Skeletal muscle satellite cell (primary cell): ENCODE measurements around the gene NFATC2.

Source experiments
- H3K27me3 ChIP-seq: 2 replicates; pipeline ENCODE4 v1.7.0; 2013; ENCODE audit warnings: low read length; ENCODE audit not compliant: control insufficient read depth, insufficient read depth
- H3K36me3 ChIP-seq: 2 replicates; pipeline ENCODE4 v1.7.0; 2013; ENCODE audit warnings: mild to moderate bottlenecking, control low read depth, low read length; ENCODE audit not compliant: insufficient read depth
- H3K4me1 ChIP-seq: 2 replicates; pipeline ENCODE4 v1.7.0; 2013; ENCODE audit warnings: low read length; ENCODE audit not compliant: control insufficient read depth, insufficient read depth
- H3K4me2 ChIP-seq: 2 replicates; pipeline ENCODE4 v1.7.0; 2013; ENCODE audit warnings: mild to moderate bottlenecking, low read length
- H3K4me3 ChIP-seq: 2 replicates; pipeline ENCODE4 v1.7.0; 2013; ENCODE audit warnings: low read length
- H3K9ac ChIP-seq: 2 replicates; pipeline ENCODE4 v1.7.0; 2013; ENCODE audit warnings: mild to moderate bottlenecking, low read depth, low read length, moderate library complexity
- H3K9me3 ChIP-seq: replicated peaks from 2 replicates; pipeline ENCODE4 v1.7.0; 2013; ENCODE audit warnings: mild to moderate bottlenecking, control low read depth, low read length

The NFATC2 gene

DNA sequence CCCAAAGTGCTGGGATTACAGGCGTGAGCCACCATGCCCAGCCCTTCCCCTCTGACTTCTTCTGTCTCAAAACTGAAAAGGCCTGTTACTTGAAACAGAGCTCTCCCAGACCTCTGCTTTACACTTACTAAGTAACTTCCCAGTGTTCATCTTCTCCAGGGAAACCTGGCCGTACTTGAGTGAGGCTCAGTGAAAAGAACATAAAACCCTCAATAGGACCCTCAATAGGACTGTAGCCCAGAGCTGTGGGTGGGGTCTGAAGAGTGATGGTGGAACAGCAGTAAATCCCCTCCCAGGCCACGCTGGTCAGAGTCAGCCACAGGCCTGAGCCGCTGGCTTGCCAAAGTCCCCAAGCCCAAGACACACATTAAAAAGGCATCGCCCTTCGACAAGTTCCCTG is 145.4 kb downstream of the NFATC2 start:
- Histone ChIP-seq H3K27me3 (peaks cover 8% of the 10 kb centered on the region), H3K36me3 (no peaks in the 10 kb centered on the region), H3K9me3 (no peaks in the 10 kb centered on the region), H3K4me1 (no peaks in the 10 kb centered on the region), H3K4me2 (no peak overlapping the region), H3K4me3 (no peak overlapping the region), H3K9ac (no peak overlapping the region)

DNA sequence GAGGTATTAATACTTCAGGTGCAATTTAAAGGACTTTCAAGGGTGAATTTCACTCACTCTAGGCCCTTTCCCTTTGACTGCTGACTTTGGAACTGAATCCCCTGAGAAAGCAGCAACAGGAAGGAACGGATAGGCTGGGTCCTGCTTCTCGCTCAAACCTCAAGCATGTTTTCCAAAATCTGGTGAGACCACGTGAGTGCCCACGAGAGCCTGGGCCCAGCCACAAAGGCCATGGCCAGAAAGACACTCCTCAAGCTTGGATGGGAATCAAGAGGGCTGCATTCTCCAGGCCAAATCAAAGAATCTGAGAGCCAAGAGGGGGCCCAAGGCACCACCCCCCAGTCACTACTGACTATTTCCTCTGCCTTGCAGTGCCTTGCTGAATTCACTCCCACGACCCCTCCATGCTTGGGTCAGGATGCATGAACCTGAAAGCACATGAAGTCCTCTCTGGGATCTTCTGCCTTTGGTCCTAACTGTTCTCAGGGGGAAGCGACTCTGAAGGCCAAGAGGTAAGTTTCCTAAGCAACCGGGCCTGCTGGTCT is 146.1 kb downstream of the NFATC2 start:
- H3K27me3 ChIP-seq: peaks cover 8% of the 10 kb centered on the region
- H3K4me1 ChIP-seq: no peaks in the 10 kb centered on the region

DNA sequence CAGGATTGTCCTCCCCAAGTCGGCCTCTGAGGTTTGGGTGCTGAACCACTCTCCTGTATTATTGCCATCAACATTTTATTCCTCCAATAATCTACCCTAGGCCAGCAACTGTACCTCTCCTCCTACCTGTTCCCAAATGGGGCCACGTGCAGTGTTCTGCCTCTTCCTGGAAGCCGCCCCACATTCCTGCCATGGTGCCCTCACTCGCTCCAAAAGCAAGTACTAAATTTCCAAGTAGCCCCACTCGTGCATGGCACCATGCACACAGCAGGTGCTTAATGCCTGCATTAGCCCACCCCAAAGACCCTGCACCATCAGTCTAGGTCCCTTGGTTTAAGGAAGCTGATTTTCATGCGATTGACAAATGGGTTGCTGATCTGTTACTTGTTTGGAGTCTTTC is 147.8 kb downstream of the NFATC2 start:
- Histone ChIP-seq H3K9ac (no peak overlapping the region), H3K4me1 (no peaks in the 10 kb centered on the region), H3K4me3 (no peak overlapping the region), H3K36me3 (no peaks in the 10 kb centered on the region), H3K4me2 (no peak overlapping the region), H3K9me3 (no peaks in the 10 kb centered on the region), H3K27me3 (peaks cover 8% of the 10 kb centered on the region)

More for the DNA sequence above, 146.1 kb downstream of the NFATC2 start:
- Histone ChIP-seq H3K9ac (no peak overlapping the region), H3K4me2 (no peak overlapping the region), H3K36me3 (no peaks in the 10 kb centered on the region), H3K9me3 (no peaks in the 10 kb centered on the region), H3K4me3 (no peak overlapping the region)

DNA sequence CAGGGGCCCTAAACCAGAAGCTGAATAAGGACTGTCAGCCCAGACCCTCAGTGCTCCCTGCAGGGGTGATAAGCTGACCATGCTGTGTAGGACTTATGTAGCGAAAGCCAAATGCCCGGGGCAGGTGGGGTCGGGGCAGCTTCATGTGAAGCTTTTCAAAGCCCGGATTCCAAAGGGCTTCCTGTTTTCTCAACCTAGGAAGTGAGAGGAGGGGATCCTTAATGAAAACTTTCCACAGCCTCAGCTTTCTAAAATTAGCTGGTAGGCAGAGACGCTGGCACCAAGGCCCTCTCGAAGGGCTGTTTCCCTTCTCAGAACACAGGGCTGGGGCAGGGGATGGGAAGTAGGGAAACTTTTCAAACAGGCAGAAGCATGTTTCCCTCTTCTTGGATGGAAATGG is 148.9 kb downstream of the NFATC2 start:
- Histone ChIP-seq H3K4me1 (peaks cover 7% of the 10 kb centered on the region), H3K4me2 (no peak overlapping the region), H3K4me3 (no peak overlapping the region), H3K36me3 (no peaks in the 10 kb centered on the region), H3K9ac (no peak overlapping the region), H3K27me3 (peaks cover 8% of the 10 kb centered on the region), H3K9me3 (no peaks in the 10 kb centered on the region)

DNA sequence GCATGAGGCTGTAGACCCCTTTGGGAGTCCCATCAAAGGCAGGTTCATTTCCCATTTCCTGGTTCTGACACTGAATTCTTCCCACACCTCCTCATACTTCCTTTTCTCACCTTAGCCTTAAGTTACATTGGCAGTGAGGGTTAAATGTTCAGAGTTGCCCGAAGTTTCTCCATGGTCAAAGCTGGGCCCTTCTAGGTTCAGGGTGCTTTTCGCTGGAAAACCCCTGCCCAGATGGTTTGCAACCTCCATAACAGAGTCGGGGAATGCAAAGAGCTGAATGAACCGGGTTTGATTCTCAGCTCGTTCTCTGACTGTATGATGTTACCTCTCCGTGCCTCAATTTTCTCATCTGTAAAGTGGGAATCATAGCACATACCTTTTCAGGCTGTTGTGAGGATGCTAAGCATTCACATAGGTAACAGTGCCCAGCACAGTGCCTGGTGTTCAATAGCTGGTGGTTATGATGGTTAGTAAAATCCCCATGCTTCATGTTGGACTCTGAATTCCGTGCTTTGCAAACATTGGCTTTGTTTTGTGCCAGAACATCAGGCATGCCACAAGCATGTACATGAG is 149.8 kb downstream of the NFATC2 start:
- H3K9ac ChIP-seq: no peak overlapping the region
- no peaks in the 10 kb centered on the region for H3K36me3 ChIP-seq
- H3K4me2 ChIP-seq: no peak overlapping the region
- peaks cover 13% of the 10 kb centered on the region for H3K4me1 ChIP-seq
- peaks cover 8% of the 10 kb centered on the region for H3K27me3 ChIP-seq
- H3K9me3 ChIP-seq: no peaks in the 10 kb centered on the region
- H3K4me3 ChIP-seq: no peak overlapping the region

DNA sequence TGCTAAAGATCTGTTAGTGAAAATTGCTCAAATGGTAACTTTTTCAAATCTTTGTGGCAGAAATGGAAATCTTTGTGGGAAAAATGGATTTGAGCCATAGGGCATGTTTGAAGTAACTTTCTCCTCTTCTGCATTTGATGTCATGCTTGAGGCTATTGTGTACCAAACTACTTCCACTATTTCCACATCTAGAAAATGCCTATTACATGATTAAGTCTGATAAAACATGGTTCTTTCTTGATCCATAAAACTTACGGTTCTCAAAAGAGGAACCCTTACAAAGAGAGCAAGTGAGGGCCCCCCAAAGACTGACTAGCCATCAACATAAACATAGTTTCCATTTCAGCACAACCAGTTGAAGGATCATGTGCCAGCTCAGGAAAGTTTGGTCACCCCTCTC is 150.6 kb downstream of the NFATC2 start:
- Histone ChIP-seq H3K9me3 (no peaks in the 10 kb centered on the region), H3K9ac (no peak overlapping the region), H3K36me3 (no peaks in the 10 kb centered on the region), H3K27me3 (peaks cover 8% of the 10 kb centered on the region), H3K4me3 (no peak overlapping the region), H3K4me2 (no peak overlapping the region), H3K4me1 (peaks cover 14% of the 10 kb centered on the region)

DNA sequence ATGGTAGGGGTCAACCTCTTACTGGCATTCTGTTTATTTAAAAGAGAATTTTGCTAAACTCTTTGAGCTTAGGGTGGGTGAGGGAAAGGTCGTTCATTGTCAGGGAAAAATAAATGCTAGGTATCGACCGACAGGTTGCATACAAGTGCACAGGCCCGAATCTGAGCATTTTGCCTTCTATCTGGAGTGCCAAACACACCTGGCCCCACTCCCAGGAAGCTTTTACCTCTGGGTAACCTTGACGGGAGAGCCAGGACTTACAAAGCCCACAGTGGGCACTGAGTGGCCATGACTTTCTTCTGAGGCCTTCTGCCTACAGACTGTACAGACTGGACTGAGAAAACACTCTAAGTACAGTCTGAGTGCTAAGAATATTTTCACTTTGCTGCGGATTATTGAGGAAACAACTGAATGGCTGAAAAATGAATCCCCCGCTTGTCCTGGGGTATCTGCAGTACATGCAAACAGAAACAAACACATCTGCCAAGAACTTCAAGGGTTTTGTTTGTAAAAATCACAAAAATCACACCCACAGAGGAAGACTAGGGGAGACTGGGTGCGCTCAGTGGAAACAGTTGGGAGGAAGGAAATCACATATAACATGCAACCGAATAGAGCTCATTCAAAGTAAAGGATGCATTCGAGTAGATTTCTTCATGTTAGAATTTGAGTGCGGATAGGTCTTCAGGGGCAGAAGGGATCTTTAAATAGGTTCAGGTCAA is 152.8 kb downstream of the NFATC2 start:
- Histone ChIP-seq H3K4me1 (peaks cover 14% of the 10 kb centered on the region), H3K9me3 (no peaks in the 10 kb centered on the region), H3K4me3 (no peak overlapping the region), H3K9ac (no peak overlapping the region), H3K4me2 (no peak overlapping the region), H3K27me3 (peaks cover 8% of the 10 kb centered on the region), H3K36me3 (no peaks in the 10 kb centered on the region)

DNA sequence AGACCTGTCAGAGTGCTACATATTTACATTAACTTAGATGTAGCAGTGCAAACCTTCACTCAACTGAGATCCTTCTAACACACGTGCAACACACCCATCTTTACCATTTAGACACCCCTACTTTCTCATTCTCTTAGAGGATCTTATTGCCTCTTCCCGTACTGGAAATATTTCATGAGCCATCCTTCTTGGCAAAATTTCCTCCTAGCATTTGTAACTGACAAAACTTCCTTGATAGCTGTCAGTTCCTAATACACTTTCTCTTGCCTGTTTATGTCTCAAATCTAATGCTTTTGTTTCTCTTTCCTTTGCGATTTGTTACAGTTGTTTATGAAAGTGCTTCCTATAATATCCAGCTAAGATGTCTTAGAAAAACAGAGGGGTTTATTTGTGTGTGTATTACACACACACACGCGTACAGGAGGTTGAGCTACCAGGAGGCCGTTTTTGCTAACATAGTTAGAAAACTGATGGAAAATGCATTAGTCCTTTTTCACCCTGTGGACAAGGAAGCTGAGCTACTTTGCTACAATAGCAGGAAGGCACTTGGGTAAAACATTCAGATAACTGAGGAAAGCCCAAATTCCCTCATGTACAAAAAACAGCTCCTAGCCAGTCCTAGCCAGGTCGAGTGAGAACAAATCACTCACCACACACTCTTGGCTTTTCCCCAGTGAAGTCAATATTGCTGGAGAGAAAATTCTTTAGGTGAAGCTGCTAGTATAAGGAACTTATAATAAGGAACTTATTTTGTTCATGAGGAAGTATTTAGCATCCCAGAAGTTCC is 153.6 kb downstream of the NFATC2 start:
- Histone ChIP-seq H3K9ac (no peak overlapping the region), H3K27me3 (peaks cover 8% of the 10 kb centered on the region), H3K36me3 (no peaks in the 10 kb centered on the region), H3K4me2 (no peak overlapping the region), H3K4me3 (no peak overlapping the region), H3K4me1 (peaks cover 14% of the 10 kb centered on the region), H3K9me3 (no peaks in the 10 kb centered on the region)

DNA sequence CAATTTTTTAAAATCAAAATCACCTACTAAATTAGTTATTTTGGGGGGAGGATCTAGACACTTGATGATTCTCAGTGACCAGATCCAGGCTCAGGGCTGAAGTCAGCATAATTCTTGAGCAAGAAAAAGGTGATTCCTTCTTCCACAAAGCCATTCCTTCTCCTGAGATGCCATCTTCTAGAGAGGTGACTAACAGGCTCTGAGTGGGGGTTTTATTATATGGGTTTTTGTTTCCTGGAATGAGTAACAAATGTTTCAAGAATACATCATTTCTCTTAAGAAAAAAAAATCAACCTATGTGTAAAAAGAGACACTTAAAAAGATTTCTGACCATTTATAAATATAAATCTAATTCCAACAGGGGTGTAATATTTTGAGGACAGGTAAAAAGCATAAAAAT is 154.3 kb downstream of the NFATC2 start:
- peaks cover 18% of the 10 kb centered on the region for H3K4me1 ChIP-seq
- no peak overlapping the region for H3K4me2 ChIP-seq
- H3K9ac ChIP-seq: no peak overlapping the region
- no peak overlapping the region for H3K4me3 ChIP-seq
- H3K9me3 ChIP-seq: no peaks in the 10 kb centered on the region
- peaks cover 2% of the 10 kb centered on the region for H3K27me3 ChIP-seq
- H3K36me3 ChIP-seq: no peaks in the 10 kb centered on the region

DNA sequence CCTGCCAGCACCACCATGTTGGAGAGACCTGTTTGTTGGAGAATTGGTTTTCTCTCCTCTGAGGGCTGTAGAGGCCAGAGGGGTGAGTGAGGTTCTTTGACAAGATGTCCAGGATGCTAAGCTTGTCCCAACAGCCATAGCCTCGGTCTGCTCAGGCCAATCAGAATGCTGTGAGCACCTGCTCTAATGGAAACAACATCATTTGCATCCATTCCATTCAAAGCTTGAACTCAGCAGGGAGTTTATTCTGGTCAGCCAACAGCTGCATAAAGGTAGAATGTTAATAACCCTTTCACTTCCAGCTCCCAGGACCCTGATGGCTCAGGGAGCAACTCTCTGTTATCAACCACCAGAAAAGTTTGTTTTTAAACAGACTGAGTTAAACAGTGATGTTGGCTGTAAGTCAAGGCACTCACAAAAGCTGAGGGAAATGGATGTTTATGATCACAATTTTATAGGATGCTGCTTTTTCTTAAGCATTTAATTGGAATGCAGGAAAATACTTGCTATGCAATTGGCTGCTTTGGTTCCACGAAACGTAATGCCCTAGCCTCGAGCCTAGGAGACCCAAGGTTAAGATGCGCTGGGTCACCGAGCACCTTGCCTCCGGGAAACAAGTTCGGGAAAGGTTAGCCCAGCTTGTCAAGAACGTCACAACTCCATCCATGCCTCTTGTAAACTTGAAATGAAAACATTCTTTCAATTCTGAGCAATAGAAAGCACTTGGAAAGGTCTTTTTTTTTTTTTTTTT is 155.2 kb downstream of the NFATC2 start:
- no peak overlapping the region for H3K4me2 ChIP-seq
- no peak overlapping the region for H3K9ac ChIP-seq
- no peaks in the 10 kb centered on the region for H3K27me3 ChIP-seq

DNA sequence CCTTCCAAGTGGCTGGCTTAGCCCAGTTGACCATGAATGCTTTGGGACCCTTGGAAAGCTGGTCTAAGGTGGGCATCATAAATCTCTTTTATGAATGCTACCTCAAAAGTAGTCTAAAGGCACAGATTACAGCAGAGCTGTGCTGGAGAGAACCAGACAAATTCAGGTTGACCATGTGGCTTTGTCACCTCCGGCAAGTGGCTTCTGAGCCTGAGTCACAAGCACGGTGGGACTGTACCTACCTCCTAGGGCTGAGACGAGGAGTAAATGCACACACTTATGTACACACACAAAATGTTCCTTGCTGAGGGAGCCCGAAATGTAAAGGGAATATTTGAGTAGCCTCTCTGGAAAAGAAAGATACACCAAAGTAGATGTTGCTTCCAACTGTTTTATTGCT is 155.9 kb downstream of the NFATC2 start:
- no peak overlapping the region for H3K9ac ChIP-seq
- H3K4me3 ChIP-seq: no peak overlapping the region
- H3K36me3 ChIP-seq: no peaks in the 10 kb centered on the region
- H3K9me3 ChIP-seq: no peaks in the 10 kb centered on the region
- no peak overlapping the region for H3K4me2 ChIP-seq
- H3K4me1 ChIP-seq: peaks cover 24% of the 10 kb centered on the region
- no peaks in the 10 kb centered on the region for H3K27me3 ChIP-seq

More for the DNA sequence above, 155.2 kb downstream of the NFATC2 start:
- Histone ChIP-seq H3K4me1 (peaks cover 24% of the 10 kb centered on the region), H3K36me3 (no peaks in the 10 kb centered on the region), H3K9me3 (no peaks in the 10 kb centered on the region), H3K4me3 (no peak overlapping the region)
